Fibroblast of lung (primary cell): ENCODE measurements around the gene KIF6. TPM values are rescaled to one million over a fixed set of nuclear protein-coding genes. Genes with fewer than 3 reads are reported as not detected.
"Not testable (repeated sequence)": the region's sequence is repeated elsewhere in the genome, so short reads cannot be mapped to it uniquely, and the experiment has no call there.

Source experiments
- DNase-seq, 2 donors: peaks; one replicate each; pipeline versions ENCODE4 v3.0.0 to v3.0.0-alpha.2; 2010; ENCODE audit warnings: low read depth in 2 of 2
- H2AFZ ChIP-seq: 2 replicates; pipeline ENCODE4 v1.5.1; 2012; ENCODE audit warnings: low read length, control low read depth, inconsistent platforms
- H3K27ac ChIP-seq: 2 replicates; pipeline ENCODE4 v1.5.1; 2011; ENCODE audit warnings: low read length, control low read depth; ENCODE audit not compliant: insufficient read depth
- H3K27me3 ChIP-seq: 2 replicates; pipeline ENCODE4 v1.5.1; 2011; ENCODE audit warnings: mild to moderate bottlenecking, low read length; ENCODE audit not compliant: control insufficient read depth, insufficient read depth
- H3K36me3 ChIP-seq: 2 replicates; pipeline ENCODE4 v1.5.1; 2011; ENCODE audit warnings: low read length; ENCODE audit not compliant: control insufficient read depth, insufficient read depth
- H3K4me1 ChIP-seq: 2 replicates; pipeline ENCODE4 v1.5.1; 2011; ENCODE audit warnings: low read length; ENCODE audit not compliant: control insufficient read depth, insufficient read depth; ENCODE audit errors: extremely low read depth
- H3K4me2 ChIP-seq: 2 replicates; pipeline ENCODE4 v1.5.1; 2011; ENCODE audit warnings: low read length, control low read depth; ENCODE audit not compliant: insufficient read depth; ENCODE audit errors: extremely low read depth
- H3K4me3 ChIP-seq, 4 experiments: fragments of 200-600 bp in 1 of 4; sonication (generic) in 1 of 4; replicated peaks in 1 of 4; 2 replicates each; pipeline ENCODE4 v1.5.1; 2011 to 2016; ENCODE audit warnings: low read length in 4 of 4, low read depth in 3 of 4, mild to moderate bottlenecking in 3 of 4, control low read depth in 2 of 4, inconsistent platforms in 1 of 4, mixed read lengths in 1 of 4; ENCODE audit not compliant: insufficient read depth in 1 of 4; ENCODE audit errors: control extremely low read depth in 1 of 4
- H3K79me2 ChIP-seq: 2 replicates; pipeline ENCODE4 v1.5.1; 2012; ENCODE audit warnings: mild to moderate bottlenecking, low read length, inconsistent platforms; ENCODE audit not compliant: control insufficient read depth, insufficient read depth
- H3K9ac ChIP-seq: 2 replicates; pipeline ENCODE4 v1.5.1; 2011; ENCODE audit warnings: mild to moderate bottlenecking, low read length, control low read depth; ENCODE audit not compliant: insufficient read depth
- H3K9me3 ChIP-seq: 2 replicates; pipeline ENCODE4 v1.5.1; 2012; ENCODE audit warnings: low read depth, low read length; ENCODE audit not compliant: control insufficient read depth, insufficient read depth
- H4K20me1 ChIP-seq: 2 replicates; pipeline ENCODE4 v1.5.1; 2011; ENCODE audit warnings: low read length; ENCODE audit not compliant: control insufficient read depth, insufficient read depth; ENCODE audit errors: extremely low read depth
- EZH2 ChIP-seq: IDR thresholded peaks from 2 replicates; pipeline ENCODE4 v1.5.1; 2012; ENCODE audit warnings: low read length, control low read depth, mild to moderate bottlenecking; ENCODE audit errors: missing control alignments
- polyA plus RNA-seq, 2 donors: library from polyadenylated mRNA; depleted of rRNA in 1 of 2; stranded (reverse) in 1 of 2; unstranded in 1 of 2; fragments of >200 nt; gene quantifications; 2 replicates each; pipeline ENCODE4 v1.2.1, GENCODE V29; 2011 to 2012; ENCODE audit warnings: missing spikeins in 1 of 2
- total RNA-seq: library from RNA; depleted of rRNA; stranded (reverse); fragments of >200 nt; gene quantifications from 2 replicates; pipeline ENCODE4 v1.2.1, GENCODE V29; 2014
- TF ChIP-seq, protein P1 (sequence below), 2 donors: IDR thresholded peaks in 1 of 2; conservative IDR thresholded peaks in 1 of 2; 1 replicate in 1 of 2; 2 replicates in 1 of 2; pipeline ENCODE4 v1.5.1; 2011 to 2012; ENCODE audit warnings: low read length in 2 of 2, control low read depth in 1 of 2, inconsistent platforms in 1 of 2, low read depth in 1 of 2, mild to moderate bottlenecking in 1 of 2

Gene KIF6
- total and polyA plus RNA-seq, 2 donors (not counting 1 experiment from before 2014, with no cell fraction given): 0.24 to 0.83 TPM

DNA sequence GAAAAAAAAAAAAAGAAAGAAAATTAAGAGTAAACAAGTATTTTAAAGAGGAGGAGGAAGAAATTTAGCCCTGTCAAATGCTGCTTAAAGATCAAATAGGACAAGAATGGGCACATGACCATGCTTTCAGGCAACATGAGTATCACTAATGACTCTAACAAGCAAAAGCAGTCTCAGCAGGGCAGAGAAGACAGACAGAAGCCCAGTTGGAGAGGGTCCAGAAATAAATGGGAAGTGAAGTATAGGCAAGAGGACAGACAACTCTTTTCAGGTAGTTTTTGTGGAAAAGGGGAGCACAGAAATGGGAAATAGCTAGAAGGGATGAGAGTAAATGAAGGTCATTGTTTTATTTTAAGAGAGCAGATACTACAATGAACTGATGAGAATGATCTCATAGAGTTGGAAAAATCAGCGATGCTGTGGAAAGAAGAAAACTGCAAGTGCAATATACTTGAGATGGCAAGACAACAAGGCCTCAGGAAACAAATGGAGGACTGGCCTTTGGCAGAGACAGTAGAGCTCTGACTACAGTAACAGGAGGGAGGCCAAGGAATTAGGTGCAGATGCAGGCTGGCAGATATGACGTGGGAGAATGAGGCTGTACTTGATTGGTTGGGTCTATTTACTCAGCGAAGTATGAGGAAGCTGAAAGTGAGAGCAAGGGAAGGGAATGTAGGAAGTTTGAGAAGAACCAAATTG, 40.3 kb downstream of the KIF6 start:
- DNase-seq: peak; percentile 28 to 41
- no peaks in the 10 kb centered on the region for H3K79me2 ChIP-seq
- no peak overlapping the region for H3K4me2 ChIP-seq
- no peak overlapping the region for H3K27ac ChIP-seq
- H4K20me1 ChIP-seq: no peaks in the 10 kb centered on the region
- peak overlapping the region; percentile 20 for H2AFZ ChIP-seq
- TF ChIP-seq, protein P1, sequence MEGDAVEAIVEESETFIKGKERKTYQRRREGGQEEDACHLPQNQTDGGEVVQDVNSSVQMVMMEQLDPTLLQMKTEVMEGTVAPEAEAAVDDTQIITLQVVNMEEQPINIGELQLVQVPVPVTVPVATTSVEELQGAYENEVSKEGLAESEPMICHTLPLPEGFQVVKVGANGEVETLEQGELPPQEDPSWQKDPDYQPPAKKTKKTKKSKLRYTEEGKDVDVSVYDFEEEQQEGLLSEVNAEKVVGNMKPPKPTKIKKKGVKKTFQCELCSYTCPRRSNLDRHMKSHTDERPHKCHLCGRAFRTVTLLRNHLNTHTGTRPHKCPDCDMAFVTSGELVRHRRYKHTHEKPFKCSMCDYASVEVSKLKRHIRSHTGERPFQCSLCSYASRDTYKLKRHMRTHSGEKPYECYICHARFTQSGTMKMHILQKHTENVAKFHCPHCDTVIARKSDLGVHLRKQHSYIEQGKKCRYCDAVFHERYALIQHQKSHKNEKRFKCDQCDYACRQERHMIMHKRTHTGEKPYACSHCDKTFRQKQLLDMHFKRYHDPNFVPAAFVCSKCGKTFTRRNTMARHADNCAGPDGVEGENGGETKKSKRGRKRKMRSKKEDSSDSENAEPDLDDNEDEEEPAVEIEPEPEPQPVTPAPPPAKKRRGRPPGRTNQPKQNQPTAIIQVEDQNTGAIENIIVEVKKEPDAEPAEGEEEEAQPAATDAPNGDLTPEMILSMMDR (conservative IDR thresholded peaks at IDR 0.05 in 1 of 2, IDR thresholded peaks at IDR 0.05 in 1 of 2; ENCODE audit: low read depth in 1 of 2, low read length in 2 of 2): no peak
- TF ChIP-seq EZH2: no peak
- H3K27me3 ChIP-seq: no peaks in the 10 kb centered on the region
- H3K9ac ChIP-seq: no peak overlapping the region
- H3K4me1 ChIP-seq: no peaks in the 10 kb centered on the region
- no peaks in the 10 kb centered on the region for H3K9me3 ChIP-seq
- no peak overlapping the region for H3K4me3 ChIP-seq
- H3K36me3 ChIP-seq: no peaks in the 10 kb centered on the region

DNA sequence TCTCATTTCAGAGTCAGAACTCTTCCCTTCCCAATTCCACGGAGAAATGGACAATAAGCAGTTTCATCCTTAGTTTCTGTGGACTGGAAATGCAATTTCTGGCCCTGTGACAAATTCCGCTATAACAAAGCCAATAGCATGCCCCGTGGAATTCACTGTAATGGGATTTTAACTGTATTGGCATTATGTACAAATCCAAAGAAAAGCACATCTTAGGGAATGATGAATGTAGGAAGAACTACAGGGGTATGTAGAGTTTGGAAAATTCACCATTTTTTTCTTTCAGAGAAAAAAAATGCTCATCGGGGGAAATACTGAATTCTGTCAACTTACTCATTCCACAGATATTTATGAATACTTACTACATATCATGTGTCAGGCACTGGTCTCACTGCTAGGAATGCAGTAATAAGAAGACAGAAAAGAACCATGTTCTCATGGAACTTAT, 43.5 kb downstream of the KIF6 start:
- DNase-seq: peak; percentile 31 to 62
- peak overlapping the region; percentile 65 for H3K4me2 ChIP-seq
- TF ChIP-seq, protein P1 (conservative IDR thresholded peaks at IDR 0.05 in 1 of 2, IDR thresholded peaks at IDR 0.05 in 1 of 2; ENCODE audit: low read depth in 1 of 2, low read length in 2 of 2): no peak
- TF ChIP-seq EZH2: no peak

DNA sequence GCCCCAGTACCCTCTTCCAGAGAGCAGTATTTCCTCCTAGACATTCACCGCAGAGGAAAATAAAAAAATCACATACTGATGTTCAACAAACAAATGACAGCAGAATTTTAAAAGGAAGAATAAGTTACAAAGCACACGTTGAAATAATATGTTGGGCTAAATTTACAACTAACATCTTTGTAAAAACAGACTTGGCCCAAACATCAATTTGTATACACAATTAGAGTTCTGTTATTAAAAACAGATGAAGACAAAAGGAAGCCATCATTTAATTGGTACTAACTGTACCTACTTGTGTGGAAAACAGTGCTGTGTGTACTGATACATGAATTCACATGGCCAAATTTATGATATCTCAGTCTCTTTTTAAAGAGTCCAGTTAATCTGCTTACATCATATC, 46.3 kb downstream of the KIF6 start:
- H3K36me3 ChIP-seq: no peaks in the 10 kb centered on the region
- no peak overlapping the region for H3K4me3 ChIP-seq
- TF ChIP-seq, protein P1 (conservative IDR thresholded peaks at IDR 0.05 in 1 of 2, IDR thresholded peaks at IDR 0.05 in 1 of 2; ENCODE audit: low read depth in 1 of 2, low read length in 2 of 2): no peak
- TF ChIP-seq EZH2: no peak
- no peaks in the 10 kb centered on the region for H3K79me2 ChIP-seq
- H3K4me2 ChIP-seq: no peak overlapping the region
- no peak overlapping the region for H3K27ac ChIP-seq
- no peaks in the 10 kb centered on the region for H4K20me1 ChIP-seq
- H3K9ac ChIP-seq: no peak overlapping the region
- no peaks in the 10 kb centered on the region for H3K27me3 ChIP-seq
- H3K4me1 ChIP-seq: no peaks in the 10 kb centered on the region
- H3K9me3 ChIP-seq: no peaks in the 10 kb centered on the region
- H2AFZ ChIP-seq: no peak overlapping the region
- no peak for DNase-seq

More for the DNA sequence above, 43.5 kb downstream of the KIF6 start:
- H3K27me3 ChIP-seq: no peaks in the 10 kb centered on the region
- no peaks in the 10 kb centered on the region for H3K9me3 ChIP-seq
- no peak overlapping the region for H3K9ac ChIP-seq
- H3K27ac ChIP-seq: no peak overlapping the region
- H3K36me3 ChIP-seq: no peaks in the 10 kb centered on the region
- no peaks in the 10 kb centered on the region for H3K4me1 ChIP-seq
- H2AFZ ChIP-seq: peak overlapping the region; percentile 62
- no peaks in the 10 kb centered on the region for H3K79me2 ChIP-seq
- no peaks in the 10 kb centered on the region for H4K20me1 ChIP-seq
- H3K4me3 ChIP-seq: no peak overlapping the region

DNA sequence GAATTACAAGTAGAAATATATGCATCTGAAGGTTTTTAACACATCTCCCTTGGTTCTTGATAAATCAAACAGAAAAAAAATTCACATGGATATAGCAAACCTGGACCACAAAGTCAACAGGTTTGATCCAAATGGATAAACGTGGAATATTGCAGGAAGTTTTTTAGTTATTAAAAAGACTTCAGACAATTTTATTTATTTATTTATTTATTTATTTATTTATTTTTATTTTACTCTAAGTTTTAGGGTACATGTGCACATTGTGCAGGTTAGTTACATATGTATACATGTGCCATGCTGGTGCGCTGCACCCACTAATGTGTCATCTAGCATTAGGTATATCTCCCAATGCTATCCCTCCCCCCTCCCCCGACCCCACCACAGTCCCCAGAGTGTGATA, 47.9 kb downstream of the KIF6 start:
- not testable (repeated sequence) for H2AFZ ChIP-seq, H3K9me3 ChIP-seq, H3K4me2 ChIP-seq, H4K20me1 ChIP-seq, H3K9ac ChIP-seq, H3K4me1 ChIP-seq, H3K36me3 ChIP-seq, H3K79me2 ChIP-seq, H3K4me3 ChIP-seq, H3K27me3 ChIP-seq, H3K27ac ChIP-seq, DNase-seq
